CD4-positive, CD25-positive, alpha-beta regulatory T cell (primary cell): Measurements from ENCODE around the gene CXXC1. TPM values are rescaled to one million over a fixed set of nuclear protein-coding genes. Genes with fewer than 3 reads are reported as not detected.

Experiments used
- ATAC-seq, 2 donors: fragments of 150-1000 bp; cut with Tn5 transposase; one replicate each; pipeline ENCODE4 v1.10.0; 2021; ENCODE audit warnings: low read depth in 2 of 2, moderate number of reproducible peaks in 2 of 2, moderate library complexity in 1 of 2
- DNase-seq, 3 donors: peaks; one replicate each; pipeline versions ENCODE4 v3.0.0 to v3.0.0-alpha.2; 2012 to 2022; ENCODE audit warnings: mixed read lengths in 1 of 3
- H3K27ac ChIP-seq: one replicate; pipeline ENCODE4 v1.7.0; 2013; ENCODE audit warnings: mild to moderate bottlenecking, low read length; ENCODE audit not compliant: insufficient read depth, poor library complexity, severe bottlenecking
- H3K27me3 ChIP-seq: one replicate; pipeline ENCODE4 v1.7.0; 2013; ENCODE audit warnings: low read length; ENCODE audit not compliant: control insufficient read depth, insufficient read depth
- H3K36me3 ChIP-seq: one replicate; pipeline ENCODE4 v1.7.0; 2013; ENCODE audit warnings: mild to moderate bottlenecking, low read length, moderate library complexity; ENCODE audit not compliant: control insufficient read depth, insufficient read depth
- H3K4me1 ChIP-seq: 2 replicates; pipeline ENCODE4 v1.7.0; 2013; ENCODE audit warnings: mild to moderate bottlenecking, low read length; ENCODE audit not compliant: insufficient read depth, control insufficient read depth, poor library complexity, severe bottlenecking
- H3K4me3 ChIP-seq: one replicate; pipeline ENCODE4 v1.7.0; 2013; ENCODE audit warnings: low read depth, mild to moderate bottlenecking, low read length, moderate library complexity
- H3K9me3 ChIP-seq, 2 experiments: 1 replicate in 1 of 2; 2 replicates in 1 of 2; pipeline ENCODE4 v1.7.0; 2013; ENCODE audit warnings: low read length in 2 of 2, mild to moderate bottlenecking in 1 of 2, moderate library complexity in 1 of 2; ENCODE audit not compliant: control insufficient read depth in 2 of 2
- H3K27ac Mint-ChIP-seq, 3 donors: one replicate each; pipeline ENCODE4 v1.8.0; 2020 to 2022; ENCODE audit warnings: mild to moderate bottlenecking in 3 of 3, mixed read lengths in 3 of 3, moderate library complexity in 2 of 3
- H3K27me3 Mint-ChIP-seq: one replicate; pipeline ENCODE4 v1.8.0; 2022; ENCODE audit warnings: mild to moderate bottlenecking, mixed read lengths
- H3K36me3 Mint-ChIP-seq: one replicate; pipeline ENCODE4 v1.8.0; 2020; ENCODE audit warnings: mixed read lengths
- H3K4me1 Mint-ChIP-seq, 4 donors: one replicate each; pipeline ENCODE4 v1.8.0; 2020 to 2022; ENCODE audit warnings: mixed read lengths in 4 of 4, mild to moderate bottlenecking in 1 of 4
- H3K4me3 Mint-ChIP-seq, 4 donors: one replicate each; pipeline ENCODE4 v1.8.0; 2020 to 2022; ENCODE audit warnings: mild to moderate bottlenecking in 4 of 4, mixed read lengths in 4 of 4, moderate library complexity in 3 of 4
- H3K9me3 Mint-ChIP-seq, 7 donors: one replicate each; pipeline ENCODE4 v1.8.0; 2020 to 2022; ENCODE audit warnings: mixed read lengths in 7 of 7, mild to moderate bottlenecking in 3 of 7, moderate library complexity in 2 of 7
- polyA plus RNA-seq, 4 donors: library from polyadenylated mRNA; unstranded; fragments of 300-500 nt; fragmentation: Illumina TruSeq; gene quantifications; one replicate each; pipeline ENCODE4 v1.2.3, GENCODE V29; 2021
- total RNA-seq: library from RNA; stranded (reverse); gene quantifications from one replicate; pipeline ENCODE4 v1.2.3, GENCODE V29; 2022

The CXXC1 gene
- total and polyA plus RNA-seq, 5 donors from 2014 or later, result 52.9 to 141 (median 66.4) TPM

DNA sequence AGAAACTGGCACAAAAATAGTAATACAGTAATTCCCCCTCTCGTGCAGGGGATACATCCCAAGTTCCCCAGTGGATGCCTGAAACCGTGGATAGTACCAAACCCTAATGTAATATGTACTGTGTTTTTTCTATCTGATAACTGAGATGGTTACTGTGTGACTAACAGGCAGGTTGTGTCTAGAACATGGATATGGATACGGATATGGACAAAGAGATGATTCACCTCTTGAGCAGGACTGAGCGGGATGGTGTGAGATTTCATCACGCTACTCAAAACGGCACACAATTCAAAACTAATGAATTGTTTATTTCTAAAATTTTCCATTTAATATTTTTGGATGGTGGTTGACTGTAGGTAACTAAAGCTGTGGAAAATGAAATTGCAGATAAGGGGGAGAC, 9.6 kb downstream of the CXXC1 start:
- H3K27ac Mint-ChIP-seq, result peak overlapping the region in 1 of 3 donors; percentile 26
- Histone ChIP-seq H3K9me3 (no peaks in the 10 kb centered on the region), H3K4me3 (no peak overlapping the region), H3K27ac (no peak overlapping the region), H3K36me3 (peaks cover 63% of the 10 kb centered on the region), H3K4me1 (peaks cover 29% of the 10 kb centered on the region), H3K27me3 (no peaks in the 10 kb centered on the region)
- H3K27me3 Mint-ChIP-seq, result no peaks in the 10 kb centered on the region
- H3K4me1 Mint-ChIP-seq, result peaks cover 10 to 48% (median 28%) of the 10 kb centered on the region in 4 donors
- H3K36me3 Mint-ChIP-seq, result peaks cover 38% of the 10 kb centered on the region
- DNase-seq (no peak), ATAC-seq (no peak)
- H3K9me3 Mint-ChIP-seq, result no peaks in the 10 kb centered on the region
- H3K4me3 Mint-ChIP-seq, result no peak overlapping the region

DNA sequence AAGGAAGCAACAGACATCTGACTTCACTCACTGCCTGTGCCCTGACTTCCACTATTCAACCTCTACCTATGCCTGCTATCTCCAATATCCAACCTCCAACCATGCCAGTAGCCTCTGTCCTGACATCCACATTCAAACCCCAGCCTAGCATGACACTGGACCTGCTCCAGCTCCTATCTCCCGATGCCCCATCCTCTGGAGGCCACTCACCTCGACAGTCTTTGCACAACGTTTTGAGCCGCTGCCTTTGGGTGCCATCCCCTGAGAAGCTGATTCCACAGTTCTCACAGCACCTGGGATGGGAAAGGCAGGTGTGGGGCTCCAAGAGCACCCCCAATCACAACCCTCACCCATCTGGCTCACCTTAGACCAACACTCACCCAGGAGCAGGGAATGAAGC, 11.0 kb downstream of the CXXC1 start:
- ATAC-seq, result no peak
- H3K27ac Mint-ChIP-seq, result no peak overlapping the region
- H3K4me3 Mint-ChIP-seq, result peak overlapping the region in 1 of 4 donors; percentile 70
- peaks cover 76% of the 10 kb centered on the region for H3K36me3 ChIP-seq
- peaks cover 23% of the 10 kb centered on the region for H3K4me1 ChIP-seq
- peaks cover 38% of the 10 kb centered on the region for H3K36me3 Mint-ChIP-seq
- no peak overlapping the region for H3K27ac ChIP-seq
- H3K4me3 ChIP-seq, result no peak overlapping the region
- no peaks in the 10 kb centered on the region for H3K27me3 Mint-ChIP-seq
- H3K9me3 Mint-ChIP-seq, result no peaks in the 10 kb centered on the region
- no peaks in the 10 kb centered on the region for H3K9me3 ChIP-seq
- no peaks in the 10 kb centered on the region for H3K27me3 ChIP-seq
- peaks cover 10 to 38% (median 25%) of the 10 kb centered on the region in 4 donors for H3K4me1 Mint-ChIP-seq
- DNase-seq, result no peak

DNA sequence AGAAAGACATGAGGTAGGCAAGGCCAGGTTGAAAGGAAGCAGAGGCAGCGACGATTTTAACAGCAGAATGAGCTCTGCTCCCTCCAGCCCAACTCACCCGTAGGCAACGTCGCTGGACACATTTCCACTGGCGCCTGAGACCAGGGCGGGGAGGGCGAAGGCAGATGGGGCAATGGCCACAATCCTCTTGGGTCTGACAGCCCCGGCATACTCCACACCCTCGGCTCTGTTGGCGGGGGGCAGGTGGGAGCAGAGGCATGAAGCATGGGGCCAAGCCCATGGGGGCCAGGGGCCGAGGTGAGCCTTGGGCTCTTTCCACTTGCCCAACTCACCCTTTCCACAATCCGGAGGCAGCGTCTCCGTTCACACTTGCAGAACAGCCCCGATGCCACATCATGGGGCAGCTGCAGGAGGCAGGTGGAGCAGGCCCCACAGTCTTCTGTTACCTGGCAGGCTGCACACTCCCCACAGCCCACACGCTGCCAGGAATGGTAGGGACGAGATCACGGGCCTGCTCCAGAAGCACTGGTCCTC, 11.9 kb downstream of the CXXC1 start:
- H3K36me3 ChIP-seq, result peaks cover 84% of the 10 kb centered on the region
- ATAC-seq, result no peak
- Mint-ChIP-seq H3K4me3 (peak overlapping the region in 1 of 4 donors; percentile 69), H3K9me3 (no peaks in the 10 kb centered on the region), H3K4me1 (peaks cover 10 to 30% (median 22%) of the 10 kb centered on the region in 4 donors), H3K27ac (no peak overlapping the region), H3K36me3 (peaks cover 38% of the 10 kb centered on the region), H3K27me3 (no peaks in the 10 kb centered on the region)
- no peak for DNase-seq
- H3K27me3 ChIP-seq, result no peaks in the 10 kb centered on the region
- peaks cover 15% of the 10 kb centered on the region for H3K4me1 ChIP-seq
- H3K9me3 ChIP-seq, result no peaks in the 10 kb centered on the region
- H3K4me3 ChIP-seq, result no peak overlapping the region
- H3K27ac ChIP-seq, result no peak overlapping the region

DNA sequence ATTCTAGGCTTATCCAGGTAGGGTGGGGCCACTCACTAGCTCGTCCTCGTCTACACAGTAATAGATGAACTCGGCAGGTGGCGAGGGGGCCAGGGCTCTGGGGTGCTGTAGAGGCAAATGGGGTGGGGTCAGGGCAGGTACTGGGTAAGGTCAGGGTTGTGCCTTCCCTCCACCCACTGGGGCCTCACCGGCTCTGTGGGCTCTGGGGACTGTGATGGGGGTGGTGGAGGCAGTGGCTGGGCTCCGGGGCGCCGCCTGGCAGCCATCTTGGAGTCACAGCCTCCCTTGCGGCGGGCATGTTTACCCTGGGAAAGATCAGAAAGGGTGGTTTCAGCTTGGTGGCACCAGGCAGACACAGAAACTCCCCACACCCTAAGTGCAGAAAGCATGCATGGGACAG, 12.6 kb downstream of the CXXC1 start:
- H3K27me3 Mint-ChIP-seq, result no peaks in the 10 kb centered on the region
- H3K4me3 ChIP-seq, result no peak overlapping the region
- H3K4me1 Mint-ChIP-seq, result peaks cover 10 to 23% (median 15%) of the 10 kb centered on the region in 4 donors
- DNase-seq (no peak), ATAC-seq (no peak)
- H3K36me3 Mint-ChIP-seq, result peaks cover 43% of the 10 kb centered on the region
- H3K27ac Mint-ChIP-seq, result no peak overlapping the region
- H3K36me3 ChIP-seq, result peaks cover 89% of the 10 kb centered on the region
- H3K27me3 ChIP-seq, result no peaks in the 10 kb centered on the region
- peaks cover 9% of the 10 kb centered on the region for H3K4me1 ChIP-seq
- no peaks in the 10 kb centered on the region for H3K9me3 ChIP-seq
- H3K27ac ChIP-seq, result no peak overlapping the region
- H3K9me3 Mint-ChIP-seq, result no peaks in the 10 kb centered on the region
- peak overlapping the region in 1 of 4 donors; percentile 69 for H3K4me3 Mint-ChIP-seq

DNA sequence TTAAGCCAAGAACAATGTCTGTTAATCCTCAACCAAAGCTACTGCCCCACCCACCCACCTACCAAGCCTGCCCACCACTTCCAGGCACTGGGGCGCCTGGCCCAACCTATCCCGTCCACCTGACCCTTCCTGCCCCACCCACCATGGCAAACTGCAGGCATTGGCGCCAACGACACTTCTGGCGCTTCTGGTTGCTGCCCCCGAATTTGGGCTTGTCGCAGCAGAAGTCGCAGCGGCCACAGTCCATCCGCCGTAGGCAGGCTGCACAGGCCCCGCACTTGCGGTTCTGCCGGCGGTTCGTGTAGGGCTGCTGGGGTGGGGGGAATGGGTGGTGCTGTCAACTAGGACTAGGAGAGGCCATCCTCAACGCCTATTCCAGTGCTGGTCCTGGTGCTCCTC, 13.4 kb downstream of the CXXC1 start:
- Mint-ChIP-seq H3K4me1 (peaks cover 5 to 15% (median 10%) of the 10 kb centered on the region in 4 donors), H3K36me3 (peaks cover 50% of the 10 kb centered on the region), H3K4me3 (peak overlapping the region in 1 of 4 donors; percentile 69), H3K27me3 (no peaks in the 10 kb centered on the region), H3K9me3 (no peaks in the 10 kb centered on the region), H3K27ac (no peak overlapping the region)
- ATAC-seq (no peak), DNase-seq (no peak)
- H3K4me3 ChIP-seq, result no peak overlapping the region
- H3K4me1 ChIP-seq, result peaks cover under 1% of the 10 kb centered on the region
- H3K9me3 ChIP-seq, result no peaks in the 10 kb centered on the region
- no peak overlapping the region for H3K27ac ChIP-seq
- H3K27me3 ChIP-seq, result no peaks in the 10 kb centered on the region
- H3K36me3 ChIP-seq, result peaks cover 91% of the 10 kb centered on the region

DNA sequence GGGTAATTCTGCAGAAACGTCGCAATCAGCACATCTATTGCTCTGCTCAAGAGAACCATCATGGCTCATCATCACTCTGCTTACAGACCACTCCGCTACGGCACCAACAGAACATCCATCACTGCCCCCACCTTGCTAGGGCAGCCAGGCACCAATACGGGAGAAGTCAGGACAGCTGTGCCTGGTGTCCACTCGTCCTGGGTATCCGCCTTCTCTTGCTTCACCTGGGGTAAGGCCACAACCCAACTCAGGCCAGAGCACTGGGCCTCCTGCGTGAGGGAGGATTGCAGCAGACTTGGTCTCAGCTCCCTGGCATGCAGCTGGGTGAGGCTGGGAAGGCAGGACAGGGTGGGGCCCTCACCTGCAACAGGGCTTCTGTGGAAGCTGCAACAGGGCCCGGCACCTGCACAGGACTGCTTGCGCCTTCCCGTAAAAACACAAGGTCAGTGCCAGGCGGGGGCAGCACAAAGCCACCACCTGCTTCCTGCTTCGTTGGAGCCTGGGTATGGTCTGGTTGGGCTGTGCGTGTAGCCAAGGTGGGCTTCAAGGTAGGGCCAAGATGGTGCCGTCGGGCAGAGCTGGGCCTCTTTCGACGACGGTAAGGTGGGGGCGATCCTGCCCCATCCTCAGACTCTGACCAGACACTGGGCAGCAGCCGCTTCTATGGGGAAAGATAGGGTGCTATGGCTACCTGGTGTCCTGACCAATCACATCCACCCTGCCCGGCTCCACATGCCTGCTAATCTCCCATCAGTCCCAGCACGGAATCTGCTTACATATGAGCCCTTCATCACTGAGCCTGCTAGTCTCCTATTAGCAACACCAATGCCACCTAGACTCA, 14.1 kb downstream of the CXXC1 start:
- no peaks in the 10 kb centered on the region for H3K27me3 ChIP-seq
- ATAC-seq, result no peak
- DNase-seq, result no peak
- no peak overlapping the region for H3K27ac Mint-ChIP-seq
- peaks cover 88% of the 10 kb centered on the region for H3K36me3 ChIP-seq
- no peaks in the 10 kb centered on the region for H3K9me3 ChIP-seq
- peaks cover 3% of the 10 kb centered on the region for H3K4me1 ChIP-seq
- H3K4me3 ChIP-seq, result no peak overlapping the region
- H3K4me3 Mint-ChIP-seq, result peak overlapping the region in 1 of 4 donors; percentile 43
- no peaks in the 10 kb centered on the region for H3K9me3 Mint-ChIP-seq
- H3K4me1 Mint-ChIP-seq, result peaks cover 0 to 14% (median 5%) of the 10 kb centered on the region in 4 donors
- no peaks in the 10 kb centered on the region for H3K27me3 Mint-ChIP-seq
- H3K27ac ChIP-seq, result no peak overlapping the region
- H3K36me3 Mint-ChIP-seq, result peaks cover 51% of the 10 kb centered on the region

DNA sequence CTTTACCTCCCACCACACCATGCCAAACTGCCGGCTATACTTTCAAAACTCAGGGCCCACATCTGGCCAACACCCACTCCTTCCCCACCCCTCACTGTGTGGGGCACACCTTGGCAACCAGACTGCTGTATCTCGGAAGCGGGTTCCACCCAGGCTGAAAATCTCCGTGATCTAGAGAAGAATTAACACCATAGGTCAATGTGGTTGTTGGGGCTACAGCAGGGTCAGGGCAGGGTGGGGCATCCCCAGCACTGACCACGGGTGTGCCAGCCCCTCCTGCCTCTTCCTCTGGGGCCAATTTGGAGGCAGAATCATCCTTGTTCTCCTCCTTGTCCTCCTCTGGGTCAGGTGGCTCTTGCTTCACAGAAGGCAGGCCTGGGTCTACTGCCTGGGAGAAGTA, 14.9 kb downstream of the CXXC1 start:
- ATAC-seq (no peak), DNase-seq (no peak)
- Histone ChIP-seq H3K36me3 (peaks cover 80% of the 10 kb centered on the region), H3K9me3 (no peaks in the 10 kb centered on the region), H3K4me1 (peaks cover 9% of the 10 kb centered on the region), H3K27me3 (no peaks in the 10 kb centered on the region), H3K4me3 (no peak overlapping the region), H3K27ac (no peak overlapping the region)
- no peak overlapping the region for H3K27ac Mint-ChIP-seq
- peak overlapping the region in 2 of 4 donors; percentile 17 to 43 for H3K4me3 Mint-ChIP-seq
- no peaks in the 10 kb centered on the region for H3K27me3 Mint-ChIP-seq
- H3K36me3 Mint-ChIP-seq, result peaks cover 47% of the 10 kb centered on the region
- no peaks in the 10 kb centered on the region for H3K9me3 Mint-ChIP-seq
- peaks cover under 1 to 18% (median 4%) of the 10 kb centered on the region in 4 donors for H3K4me1 Mint-ChIP-seq
